ENCODE data around the gene LRRK1. TPM values are rescaled to one million over a fixed set of nuclear protein-coding genes. Genes with fewer than 3 reads are reported as not detected.
"Not testable (repeated sequence)": the region's sequence is repeated elsewhere in the genome, so short reads cannot be mapped to it uniquely, and the experiment has no call there.

LRRK1 gene
- total RNA-seq, 4 donors from 2014 or later = 14.1 to 31.5 (median 16.8) TPM

GRCh38 chr15:101092867-101093202, 173.7 kb downstream of the LRRK1 start:
- Histone ChIP-seq H3K4me1 (peaks cover 0 to 46% (median 26%) of the 10 kb centered on the region in 4 donors), H3K27ac (peak overlapping the region in 3 of 4 donors; percentile 38 to 80 (median 78)), H3K36me3 (no peaks in the 10 kb centered on the region), H3K9me3 (no peaks in the 10 kb centered on the region), H3K27me3 (no peaks in the 10 kb centered on the region), H3K4me3 (no peak overlapping the region)
- no peak for TF ChIP-seq POLR2A (IDR thresholded peaks at IDR 0.05)
- TF ChIP-seq EP300 (IDR thresholded peaks at IDR 0.05) = no peak
- no peak for TF ChIP-seq CTCF (IDR thresholded peaks at IDR 0.05)
- no peak for DNase-seq (ENCODE audit: low spot score in 2 of 2)
- 94 to 99% methylated on average over 11 to 12 of the region's 12 CpGs for WGBS, 2 donors

GRCh38 chr15:101093958-101094357, 174.8 kb downstream of the LRRK1 start:
- WGBS, 2 donors = 96% methylated on average over 12 of the region's 12 CpGs
- H3K27ac ChIP-seq = no peak overlapping the region
- peaks cover 0 to 40% (median 24%) of the 10 kb centered on the region in 4 donors for H3K4me1 ChIP-seq
- no peaks in the 10 kb centered on the region for H3K9me3 ChIP-seq
- TF ChIP-seq EP300 (IDR thresholded peaks at IDR 0.05) (no peak), CTCF (IDR thresholded peaks at IDR 0.05) (no peak), POLR2A (IDR thresholded peaks at IDR 0.05) (no peak)
- H3K27me3 ChIP-seq = no peaks in the 10 kb centered on the region
- H3K4me3 ChIP-seq = no peak overlapping the region
- no peak for DNase-seq (ENCODE audit: low spot score in 2 of 2)
- no peaks in the 10 kb centered on the region for H3K36me3 ChIP-seq

- peaks cover 0 to 21% (median 19%) of the 10 kb centered on the region in 4 donors for H3K4me1 ChIP-seq
- H3K9me3 ChIP-seq; H3K27ac ChIP-seq; H3K27me3 ChIP-seq; H3K4me3 ChIP-seq; H3K36me3 ChIP-seq; DNase-seq (ENCODE audit: low spot score in 2 of 2): not testable (repeated sequence)
- WGBS, 2 donors = 92 to 95% methylated on average over 6 of the region's 6 CpGs
Measured at GRCh38 chr15:101095796-101096406, 176.7 kb downstream of the LRRK1 start.

- 91 to 95% methylated on average over 14 of the region's 14 CpGs for WGBS, 2 donors
- H3K27me3 ChIP-seq = no peaks in the 10 kb centered on the region
- no peak for TF ChIP-seq EP300 (IDR thresholded peaks at IDR 0.05)
- no peak for TF ChIP-seq CTCF (IDR thresholded peaks at IDR 0.05)
- no peak for TF ChIP-seq POLR2A (IDR thresholded peaks at IDR 0.05)
- H3K9me3 ChIP-seq = no peaks in the 10 kb centered on the region
- H3K4me3 ChIP-seq = no peak overlapping the region
- H3K36me3 ChIP-seq = no peaks in the 10 kb centered on the region
- peaks cover 0 to 9% (median 8%) of the 10 kb centered on the region in 4 donors for H3K4me1 ChIP-seq
- no peak for DNase-seq (ENCODE audit: low spot score in 2 of 2)
- no peak overlapping the region for H3K27ac ChIP-seq
Measured at GRCh38 chr15:101097111-101097510, 178.0 kb downstream of the LRRK1 start.

- no peaks in the 10 kb centered on the region for H3K4me1 ChIP-seq
- 84 to 87% methylated on average over 9 to 10 of the region's 10 CpGs for WGBS, 2 donors
- H3K4me3 ChIP-seq = no peak overlapping the region
Measured at GRCh38 chr15:101099183-101099582, 180.0 kb downstream of the LRRK1 start.

More at GRCh38 chr15:101099183-101099582, 180.0 kb downstream of the LRRK1 start:
- H3K27ac ChIP-seq = no peak overlapping the region
- no peaks in the 10 kb centered on the region for H3K9me3 ChIP-seq
- TF ChIP-seq CTCF (IDR thresholded peaks at IDR 0.05) = no peak
- no peak for TF ChIP-seq EP300 (IDR thresholded peaks at IDR 0.05)
- TF ChIP-seq POLR2A (IDR thresholded peaks at IDR 0.05) = no peak
- no peaks in the 10 kb centered on the region for H3K27me3 ChIP-seq
- no peaks in the 10 kb centered on the region for H3K36me3 ChIP-seq
- no peak for DNase-seq (ENCODE audit: low spot score in 2 of 2)
